H54 (cell line): ENCODE measurements around the gene ALPI.

Experiments used
- DNase-seq: peaks from one replicate; pipeline ENCODE4 v3.0.0; 2011; ENCODE audit warnings: low spot score, mixed read lengths; ENCODE audit not compliant: insufficient read length
- FAIRE-seq: peaks from 3 replicates; lab custom pipeline; 2011; peaks lifted over from hg19 to GRCh38; lab: Jason Lieb, UNC
- POLR2A ChIP-seq: IDR thresholded peaks from 2 replicates; pipeline ENCODE4 v1.6.1; 2011; ENCODE audit warnings: low read depth, mild to moderate bottlenecking, low read length

The ALPI gene

GRCh38 chr2:232479341-232480200, 23.6 kb downstream of the ALPI start:
- TF ChIP-seq POLR2A, result no peak
- FAIRE-seq (no peak), DNase-seq (no peak)

GRCh38 chr2:232480201-232481190, 24.5 kb downstream of the ALPI start:
- no peak for TF ChIP-seq POLR2A
- no peak for DNase-seq
- no peak for FAIRE-seq

GRCh38 chr2:232481322-232482140, 25.6 kb downstream of the ALPI start:
- FAIRE-seq (no peak), DNase-seq (no peak)
- no peak for TF ChIP-seq POLR2A

GRCh38 chr2:232482301-232483238, 26.6 kb downstream of the ALPI start:
- FAIRE-seq, result no peak
- no peak for TF ChIP-seq POLR2A

GRCh38 chr2:232483311-232483922, 27.5 kb downstream of the ALPI start:
- no peak for TF ChIP-seq POLR2A
- DNase-seq (no peak), FAIRE-seq (no peak)

More at GRCh38 chr2:232482301-232483238, 26.6 kb downstream of the ALPI start:
- DNase-seq, result no peak

- FAIRE-seq, result no peak
- DNase-seq, result no peak
- TF ChIP-seq POLR2A, result no peak
Observed at GRCh38 chr2:232483923-232484627, 28.1 kb downstream of the ALPI start.

- DNase-seq (no peak), FAIRE-seq (no peak)
- TF ChIP-seq POLR2A, result no peak
Observed at GRCh38 chr2:232484628-232485347, 28.8 kb downstream of the ALPI start.

GRCh38 chr2:232485348-232485756, 29.4 kb downstream of the ALPI start:
- FAIRE-seq (no peak), DNase-seq (no peak)
- TF ChIP-seq POLR2A, result no peak

- FAIRE-seq, result no peak
- no peak for DNase-seq
- TF ChIP-seq POLR2A, result no peak
Observed at GRCh38 chr2:232485757-232486557, 30.0 kb downstream of the ALPI start.
